HepG2 (cell line): Measurements from ENCODE around the gene ROBO3. TPM values are rescaled to one million over a fixed set of nuclear protein-coding genes. Genes with fewer than 3 reads are reported as not detected.

Source experiments
- ATAC-seq: fragments of 200-7000 bp; cut with Tn5 transposase; 3 replicates; pipeline ENCODE4 v1.9.1; 2020; ENCODE audit warnings: mild to moderate bottlenecking, moderate library complexity
- BruUV-seq: library from RNA; stranded (reverse); fragments of 400-500 nt; replicated peaks from 2 replicates; lab custom pipeline; 2021; lab: Mats Ljungman, UMichigan
- CTCF ChIA-PET: fragments of 300-600 bp; formaldehyde crosslinking; extraction: SDS; loops from one replicate; lab custom pipeline; 2021; ENCODE audit warnings: low total read pairs, inconsistent platforms, low intra/inter-chr PET ratio; lab: Yijun Ruan, JAX
- POLR2A ChIA-PET: fragments of 350-600 bp; sonication (Branson Sonifier 250); formaldehyde crosslinking; loops from one replicate; lab custom pipeline; 2020; ENCODE audit warnings: antibody characterized with exemption, inconsistent platforms; lab: Yijun Ruan, JAX
- DNase-seq: peaks from one replicate; pipeline ENCODE4 v3.0.0-alpha.2; 2015; ENCODE audit warnings: low spot score
- FAIRE-seq: peaks from 3 replicates; lab custom pipeline; 2011; peaks lifted over from hg19 to GRCh38; lab: Jason Lieb, UNC
- H2AFZ ChIP-seq: one replicate; pipeline ENCODE4 v1.6.1; 2011; ENCODE audit warnings: low read length, inconsistent platforms
- H3K27ac ChIP-seq: fragments of 300-600 bp; 3 replicates; pipeline ENCODE4 v1.8.0; 2011; ENCODE audit warnings: mixed run types, mild to moderate bottlenecking, mixed read lengths, low read length, inconsistent platforms; ENCODE audit not compliant: insufficient read depth; ENCODE audit errors: extremely low read length
- H3K27me3 ChIP-seq, 2 experiments: fragments of 200-600 bp in 1 of 2; 2 replicates in 1 of 2; 3 replicates in 1 of 2; pipeline versions ENCODE4 v1.6.0 to v1.8.0; 2011; ENCODE audit warnings: low read length in 2 of 2, mild to moderate bottlenecking in 2 of 2, moderate library complexity in 2 of 2, inconsistent platforms in 1 of 2; ENCODE audit not compliant: insufficient read depth in 2 of 2, control insufficient read depth in 1 of 2
- H3K36me3 ChIP-seq, 2 experiments: fragments of 200-600 bp in 1 of 2; replicated peaks in 1 of 2; 2 replicates in 1 of 2; 3 replicates in 1 of 2; pipeline versions ENCODE4 v1.5.1 to v1.8.0; 2011; ENCODE audit warnings: low read length in 2 of 2, inconsistent platforms in 1 of 2; ENCODE audit not compliant: insufficient read depth in 2 of 2, control insufficient read depth in 1 of 2
- H3K4me1 ChIP-seq: 2 replicates; pipeline ENCODE4 v1.5.1; 2012; ENCODE audit warnings: low read length, inconsistent platforms; ENCODE audit not compliant: insufficient read depth
- H3K4me2 ChIP-seq: 2 replicates; pipeline ENCODE4 v1.6.0; 2011; ENCODE audit warnings: low read depth, low read length, inconsistent platforms
- H3K4me3 ChIP-seq, 3 experiments: fragments of 200-600 bp in 1 of 3; sonication (generic), shearing (Covaris generic) in 1 of 3; replicated peaks in 1 of 3; 2 replicates each; pipeline ENCODE4 v1.5.1; 2011 to 2016; ENCODE audit warnings: low read length in 3 of 3, inconsistent platforms in 2 of 3, low read depth in 2 of 3, mild to moderate bottlenecking in 2 of 3, control low read depth in 1 of 3, mixed read lengths in 1 of 3; ENCODE audit not compliant: insufficient read depth in 1 of 3
- H3K79me2 ChIP-seq: one replicate; pipeline ENCODE4 v1.6.1; 2011; ENCODE audit warnings: low read length, inconsistent platforms; ENCODE audit not compliant: insufficient read depth
- H3K9ac ChIP-seq: 2 replicates; pipeline ENCODE4 v1.6.0; 2011; ENCODE audit warnings: mild to moderate bottlenecking, low read depth, low read length, inconsistent platforms; ENCODE audit not compliant: insufficient read depth
- H3K9me3 ChIP-seq: 2 replicates; pipeline ENCODE4 v1.5.1; 2012; ENCODE audit warnings: mild to moderate bottlenecking, low read length
- H4K20me1 ChIP-seq: 2 replicates; pipeline ENCODE4 v1.6.0; 2011; ENCODE audit warnings: inconsistent platforms, mild to moderate bottlenecking, low read length, moderate library complexity; ENCODE audit not compliant: insufficient read depth
- CCDC6 ChIP-seq: sonication (generic); formaldehyde crosslinking; IDR thresholded peaks from 2 replicates; pipeline ENCODE4 v1.8.1; 2022; ENCODE audit warnings: mild to moderate bottlenecking, missing genetic modification reagents, moderate library complexity
- KDM5A ChIP-seq: fragments of 200-600 bp; sonication (generic); IDR thresholded peaks from 2 replicates; pipeline ENCODE4 v1.7.0; 2018; ENCODE audit warnings: antibody characterized with exemption, mild to moderate bottlenecking, low read length, borderline replicate concordance
- NCOR1 ChIP-seq: fragments of 200-600 bp; sonication (generic); IDR thresholded peaks from 2 replicates; pipeline ENCODE4 v1.7.0; 2017; ENCODE audit warnings: antibody characterized with exemption, low read length, borderline replicate concordance
- NFIB ChIP-seq: sonication (generic); formaldehyde crosslinking; IDR thresholded peaks from 2 replicates; pipeline ENCODE4 v1.9.0; 2021; ENCODE audit warnings: missing genetic modification reagents, mild to moderate bottlenecking, borderline replicate concordance
- NR2F6 ChIP-seq, 2 experiments: IDR thresholded peaks; 2 replicates each; pipeline ENCODE4 v1.6.1; 2016; ENCODE audit warnings: antibody characterized with exemption in 1 of 2, mild to moderate bottlenecking in 1 of 2
- PHB2 ChIP-seq: fragments of 450-650 bp; IDR thresholded peaks from 2 replicates; pipeline ENCODE4 v1.6.1; 2018; ENCODE audit not compliant: partially characterized antibody
- RARG ChIP-seq: sonication (generic); formaldehyde crosslinking; IDR thresholded peaks from 2 replicates; pipeline ENCODE4 v1.4.0; 2020; ENCODE audit warnings: low read depth, mild to moderate bottlenecking, missing genetic modification reagents
- TAF1 ChIP-seq: sonication (generic); formaldehyde crosslinking; IDR thresholded peaks from 2 replicates; pipeline ENCODE4 v1.4.0; 2020; ENCODE audit warnings: missing genetic modification reagents
- ZNF232 ChIP-seq: sonication (generic); formaldehyde crosslinking; IDR thresholded peaks from 2 replicates; pipeline ENCODE4 v1.4.0; 2020; ENCODE audit warnings: missing genetic modification reagents, borderline replicate concordance
- ZNF260 ChIP-seq: sonication (generic); formaldehyde crosslinking; IDR thresholded peaks from 2 replicates; pipeline ENCODE4 v1.4.0; 2020; ENCODE audit warnings: missing genetic modification reagents, low read depth, mild to moderate bottlenecking, borderline replicate concordance
- ZNF263 ChIP-seq: sonication (generic); formaldehyde crosslinking; IDR thresholded peaks from 2 replicates; pipeline ENCODE4 v1.4.0; 2020; ENCODE audit warnings: missing genetic modification reagents
- WGBS: methylation state at CpG from one replicate; pipeline ENCODE4 v1.1.6; 2017; ENCODE audit warnings: low lambda C conversion rate; 5-methylcytosine and 5-hydroxymethylcytosine counted together
- in situ Hi-C: cut with HindIII; loops from 2 replicates; pipeline ENCODE4 v1.10.0; 2017; ENCODE audit warnings: low pct_unique_long_range_greater_than_20kb; ENCODE audit not compliant: extremely low pct_ligation_motif_present
- intact Hi-C: fragments of 100-400 bp; cut with micrococcal nuclease; formaldehyde crosslinking; loops from one replicate; pipeline ENCODE4 v1.10.0; 2022; ENCODE audit not compliant: unreplicated experiment
- polyA plus RNA-seq, 8 experiments: library from polyadenylated mRNA; depleted of rRNA in 3 of 8; stranded (reverse) in 7 of 8; unstranded in 1 of 8; fragments of >200 nt; fragmentation: Illumina TruSeq in 4 of 8; extraction: Trizol in 4 of 8; gene quantifications; 2 replicates each; pipeline versions ENCODE4 v1.2.1 to v1.2.3, GENCODE V29; 2011 to 2016; ENCODE audit warnings: low read depth in 4 of 8, missing spikeins in 1 of 8, mixed read lengths in 1 of 8; ENCODE audit not compliant: insufficient read depth in 1 of 8
- total RNA-seq, 5 experiments: library from RNA; depleted of rRNA; stranded (reverse); fragments of >200 nt; fragmentation: Illumina TruSeq; extraction: Trizol; gene quantifications; 2 replicates each; pipeline ENCODE4 v1.2.3, GENCODE V29; 2016; ENCODE audit warnings: low read depth in 1 of 5
- TF ChIP-seq, protein P1 (sequence below): sonication (generic); formaldehyde crosslinking; IDR thresholded peaks from 2 replicates; pipeline ENCODE4 v1.5.1; 2020; ENCODE audit warnings: missing genetic modification reagents, mild to moderate bottlenecking, borderline replicate concordance
- TF ChIP-seq, protein P2 (sequence below): sonication (generic); formaldehyde crosslinking; IDR thresholded peaks from 2 replicates; pipeline ENCODE4 v1.4.0; 2020; ENCODE audit warnings: missing genetic modification reagents

Gene ROBO3
- total and polyA plus RNA-seq, 2 of the 13 experiments (the other 11 are each of a cell fraction or from before 2014, with no cell fraction given): 0.07 to 2.4 TPM

GRCh38 chr11:124896071-124896750 is 31.0 kb downstream of the ROBO3 start:
- ChIA-PET POLR2A (no interaction called here), CTCF (no interaction called here)
- H3K27me3 ChIP-seq: peaks cover 0 to 50% of the 10 kb centered on the region in 2 experiments; a peak in 4 of 5 replicates
- H3K27ac ChIP-seq: no peak overlapping the region
- FAIRE-seq (no peak), ATAC-seq (no peak), DNase-seq (no peak)
- H3K9me3 ChIP-seq: no peaks in the 10 kb centered on the region
- H3K36me3 ChIP-seq: no peaks in the 10 kb centered on the region
- no peaks in the 10 kb centered on the region for H3K79me2 ChIP-seq
- peak overlapping the region; percentile 67; the same call in 1 of the 2 replicates for H3K4me2 ChIP-seq
- in situ Hi-C loops: no loop called here
- intact Hi-C loops: no loop called here
- no peak overlapping the region for H3K9ac ChIP-seq
- no peak for TF ChIP-seq RARG (CRISPR knock-in tag)
- peak; percentile 53; the same call in 1 of the 2 replicates for TF ChIP-seq ZNF263 (CRISPR knock-in tag)
- TF ChIP-seq, protein P1, sequence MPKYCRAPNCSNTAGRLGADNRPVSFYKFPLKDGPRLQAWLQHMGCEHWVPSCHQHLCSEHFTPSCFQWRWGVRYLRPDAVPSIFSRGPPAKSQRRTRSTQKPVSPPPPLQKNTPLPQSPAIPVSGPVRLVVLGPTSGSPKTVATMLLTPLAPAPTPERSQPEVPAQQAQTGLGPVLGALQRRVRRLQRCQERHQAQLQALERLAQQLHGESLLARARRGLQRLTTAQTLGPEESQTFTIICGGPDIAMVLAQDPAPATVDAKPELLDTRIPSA: no peak
- no peak for TF ChIP-seq KDM5A
- TF ChIP-seq PHB2: no peak
- no TSS peak for BruUV-seq
- H2AFZ ChIP-seq: no peak overlapping the region
- H3K4me1 ChIP-seq: peaks cover 66% of the 10 kb centered on the region
- H4K20me1 ChIP-seq: no peaks in the 10 kb centered on the region
- 65% methylated on average over 8 of the region's 16 CpGs for WGBS
- peak overlapping the region in 1 of 3 experiments; percentile 34; a peak in 1 of 6 replicates for H3K4me3 ChIP-seq

DNA sequence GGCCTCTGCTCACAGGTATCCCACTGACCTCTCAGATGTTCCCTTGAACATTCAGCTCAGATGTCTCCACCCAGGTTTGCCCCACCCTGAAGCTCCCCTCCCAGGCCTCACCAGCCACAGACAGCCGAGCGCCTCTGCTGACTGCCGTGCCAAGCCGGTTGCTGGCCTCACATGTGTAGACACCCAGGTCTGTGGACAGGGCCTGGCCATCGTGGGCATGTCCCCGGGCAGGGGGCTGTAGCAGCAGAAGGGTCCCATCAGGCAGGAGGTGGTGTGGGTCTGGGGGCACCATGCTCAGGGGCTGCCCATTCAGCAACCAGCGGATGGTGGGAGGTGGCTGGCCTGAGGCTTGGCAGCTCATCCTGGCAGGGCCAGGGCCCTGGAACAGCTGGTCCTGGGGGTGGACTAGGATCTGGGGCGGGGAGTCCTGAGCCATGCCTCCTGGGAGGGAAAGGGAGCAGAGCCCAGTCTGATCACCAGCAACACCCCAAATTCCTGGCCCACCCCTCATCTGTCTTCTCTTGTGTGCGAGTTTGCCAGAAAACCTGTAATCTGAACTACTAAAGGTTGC is 31.7 kb downstream of the ROBO3 start:
- H3K79me2 ChIP-seq: no peaks in the 10 kb centered on the region
- peak overlapping the region; percentile 67; the same call in 1 of the 2 replicates for H3K4me2 ChIP-seq
- H3K27me3 ChIP-seq: peaks cover 0 to 53% of the 10 kb centered on the region in 2 experiments; a peak in 4 of 5 replicates
- no TSS peak for BruUV-seq
- 42% methylated on average over 6 of the region's 9 CpGs for WGBS
- peaks cover 66% of the 10 kb centered on the region for H3K4me1 ChIP-seq
- intact Hi-C loops: no loop called here
- H3K27ac ChIP-seq: no peak overlapping the region
- DNase-seq (no peak), ATAC-seq (no peak; the same call in 2 of the 3 replicates), FAIRE-seq (no peak)
- H3K4me3 ChIP-seq: peak overlapping the region in 2 of 3 experiments; percentile 27 to 38; a peak in 3 of 6 replicates
- ChIA-PET CTCF (no interaction called here), POLR2A (interaction anchor here (0.9 kb wide), 1 partner anchor 41 kb away, joined by 3 read pairs; no protein-coding TSS in a partner anchor)
- no peaks in the 10 kb centered on the region for H4K20me1 ChIP-seq
- no peaks in the 10 kb centered on the region for H3K9me3 ChIP-seq
- no peak for TF ChIP-seq NCOR1
- no peak for TF ChIP-seq NR2F6 (IDR thresholded peaks at IDR 0.05)
- no peak for TF ChIP-seq NR2F6 (CRISPR knock-in tag; IDR thresholded peaks at IDR 0.05)
- no peak for TF ChIP-seq ZNF260 (CRISPR knock-in tag)
- TF ChIP-seq TAF1: no peak
- no peak for TF ChIP-seq ZNF232
- TF ChIP-seq CCDC6 (CRISPR knock-in tag): no peak
- TF ChIP-seq, protein P2, sequence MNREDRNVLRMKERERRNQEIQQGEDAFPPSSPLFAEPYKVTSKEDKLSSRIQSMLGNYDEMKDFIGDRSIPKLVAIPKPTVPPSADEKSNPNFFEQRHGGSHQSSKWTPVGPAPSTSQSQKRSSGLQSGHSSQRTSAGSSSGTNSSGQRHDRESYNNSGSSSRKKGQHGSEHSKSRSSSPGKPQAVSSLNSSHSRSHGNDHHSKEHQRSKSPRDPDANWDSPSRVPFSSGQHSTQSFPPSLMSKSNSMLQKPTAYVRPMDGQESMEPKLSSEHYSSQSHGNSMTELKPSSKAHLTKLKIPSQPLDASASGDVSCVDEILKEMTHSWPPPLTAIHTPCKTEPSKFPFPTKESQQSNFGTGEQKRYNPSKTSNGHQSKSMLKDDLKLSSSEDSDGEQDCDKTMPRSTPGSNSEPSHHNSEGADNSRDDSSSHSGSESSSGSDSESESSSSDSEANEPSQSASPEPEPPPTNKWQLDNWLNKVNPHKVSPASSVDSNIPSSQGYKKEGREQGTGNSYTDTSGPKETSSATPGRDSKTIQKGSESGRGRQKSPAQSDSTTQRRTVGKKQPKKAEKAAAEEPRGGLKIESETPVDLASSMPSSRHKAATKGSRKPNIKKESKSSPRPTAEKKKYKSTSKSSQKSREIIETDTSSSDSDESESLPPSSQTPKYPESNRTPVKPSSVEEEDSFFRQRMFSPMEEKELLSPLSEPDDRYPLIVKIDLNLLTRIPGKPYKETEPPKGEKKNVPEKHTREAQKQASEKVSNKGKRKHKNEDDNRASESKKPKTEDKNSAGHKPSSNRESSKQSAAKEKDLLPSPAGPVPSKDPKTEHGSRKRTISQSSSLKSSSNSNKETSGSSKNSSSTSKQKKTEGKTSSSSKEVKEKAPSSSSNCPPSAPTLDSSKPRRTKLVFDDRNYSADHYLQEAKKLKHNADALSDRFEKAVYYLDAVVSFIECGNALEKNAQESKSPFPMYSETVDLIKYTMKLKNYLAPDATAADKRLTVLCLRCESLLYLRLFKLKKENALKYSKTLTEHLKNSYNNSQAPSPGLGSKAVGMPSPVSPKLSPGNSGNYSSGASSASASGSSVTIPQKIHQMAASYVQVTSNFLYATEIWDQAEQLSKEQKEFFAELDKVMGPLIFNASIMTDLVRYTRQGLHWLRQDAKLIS (CRISPR knock-in tag): no peak
- no peak for TF ChIP-seq NFIB (CRISPR knock-in tag)
- no peak overlapping the region for H3K9ac ChIP-seq
- H2AFZ ChIP-seq: no peak overlapping the region
- in situ Hi-C loops: no loop called here
- no peaks in the 10 kb centered on the region for H3K36me3 ChIP-seq
